Measurements from ENCODE around the gene SYNDIG1. TPM values are rescaled to one million over a fixed set of nuclear protein-coding genes. Genes with fewer than 3 reads are reported as not detected.
A peak's percentile ranks its signal among the peaks of the same experiment; 100 is the strongest.

The SYNDIG1 gene
- 1.4 and 1.5 TPM in 2 replicates for polyA plus RNA-seq (2013)

DNA sequence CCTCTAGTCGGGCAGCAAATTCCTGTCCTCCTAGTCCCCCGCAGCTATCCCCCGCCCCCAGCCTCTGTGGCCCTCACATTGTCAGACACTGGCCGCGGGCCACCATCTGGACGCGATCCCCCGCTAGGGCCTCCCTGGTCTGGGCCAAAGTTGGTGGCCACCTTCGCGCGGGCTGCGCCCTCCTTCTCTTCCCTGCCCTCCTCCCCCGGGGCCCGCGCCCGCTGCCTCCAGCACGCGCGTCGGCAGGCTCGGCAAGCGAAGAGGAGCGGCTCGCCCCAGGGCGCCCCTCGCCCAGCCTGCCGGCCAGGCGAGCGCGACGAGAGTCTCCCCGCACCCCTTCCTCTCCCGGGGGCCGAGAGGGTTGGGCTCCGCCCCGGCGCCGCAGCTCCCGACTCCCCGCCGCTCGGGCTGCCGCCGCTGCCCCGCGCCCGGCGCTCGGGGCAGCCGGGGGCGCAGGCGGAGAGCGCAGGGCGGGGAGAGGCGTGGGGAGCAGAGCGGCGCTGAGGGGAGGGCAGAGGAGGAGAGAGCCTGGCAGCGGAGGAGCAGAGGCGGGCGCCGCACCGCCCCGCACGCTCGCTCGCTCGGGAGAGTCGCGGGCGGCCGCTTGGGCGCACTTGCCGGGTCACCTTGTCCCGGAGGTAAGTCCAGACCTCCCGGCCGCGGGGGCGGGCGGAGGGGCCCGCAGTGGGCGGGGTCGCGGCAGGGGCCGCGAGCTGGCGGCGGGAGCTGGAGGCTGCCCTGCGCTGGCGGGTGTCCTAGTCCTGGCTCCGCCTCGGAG is at the start of gene SYNDIG1:
Gene SYNDIG1, plus strand, starts transcription at position 514 of the 778 bp plus-strand sequence. CDS start 73,469 bp downstream, outside the sequence.
- Histone ChIP-seq H2AK5ac (ENCODE audit: low read length) (no peak within 1 kb of the TSS), H2AFZ (ENCODE audit: insufficient read depth, low read length, poor library complexity) (peak within 1 kb of the TSS; percentile 28), H2BK120ac (ENCODE audit: insufficient read depth, low read length, poor library complexity) (peak within 1 kb of the TSS; percentile 15), H3K4ac (ENCODE audit: low read depth, low read length) (no peak within 1 kb of the TSS), H3K9ac (ENCODE audit: low read length) (peak within 1 kb of the TSS; percentile 3), H3K79me2 (ENCODE audit: control insufficient read depth, insufficient read depth, low read length, poor library complexity) (peaks cover 6% of the 10 kb centered on the region), H2BK12ac (ENCODE audit: low read length) (peak within 1 kb of the TSS; percentile 62), H3K14ac (ENCODE audit: low read length) (peak within 1 kb of the TSS; percentile 73), H3K9me3 (ENCODE audit: insufficient read depth, low read depth, low read length) (no peaks in the 10 kb centered on the region), H3K4me2 (ENCODE audit: low read length) (peak within 1 kb of the TSS; percentile 90), H3K27me3 (ENCODE audit: insufficient read depth, low read length) (peaks cover 2% of the 10 kb centered on the region), H3K36me3 (ENCODE audit: control insufficient read depth in 1 of 2, insufficient read depth in 2 of 2, low read length in 2 of 2) (no peaks in the 10 kb centered on the region), H3K27ac (ENCODE audit: low read depth, low read length) (no peak within 1 kb of the TSS), H3K18ac (ENCODE audit: low read length) (peak within 1 kb of the TSS; percentile 41), H2BK5ac (ENCODE audit: low read depth, low read length, poor library complexity) (no peak within 1 kb of the TSS), H4K91ac (ENCODE audit: low read depth, low read length) (peak within 1 kb of the TSS; percentile 56), H4K8ac (ENCODE audit: low read depth, low read length) (peak within 1 kb of the TSS; percentile 43), H3K79me1 (ENCODE audit: low read length) (peaks cover 8% of the 10 kb centered on the region), H3K4me3 (ENCODE audit: low read depth, low read length) (peak within 1 kb of the TSS; percentile 70), H3K4me1 (ENCODE audit: control insufficient read depth in 1 of 2, insufficient read depth in 2 of 2, low read length in 2 of 2) (peaks cover 10 to 14% of the 10 kb centered on the region in 2 experiments), H3K23ac (ENCODE audit: low read length) (no peak within 1 kb of the TSS), H4K12ac (ENCODE audit: low read depth, low read length) (no peak within 1 kb of the TSS)
- no peak for DNase-seq
- WGBS (ENCODE audit: extremely low coverage, insufficient coverage, insufficient read length) = no CpG with 5 or more reads among the region's 91 CpGs

DNA sequence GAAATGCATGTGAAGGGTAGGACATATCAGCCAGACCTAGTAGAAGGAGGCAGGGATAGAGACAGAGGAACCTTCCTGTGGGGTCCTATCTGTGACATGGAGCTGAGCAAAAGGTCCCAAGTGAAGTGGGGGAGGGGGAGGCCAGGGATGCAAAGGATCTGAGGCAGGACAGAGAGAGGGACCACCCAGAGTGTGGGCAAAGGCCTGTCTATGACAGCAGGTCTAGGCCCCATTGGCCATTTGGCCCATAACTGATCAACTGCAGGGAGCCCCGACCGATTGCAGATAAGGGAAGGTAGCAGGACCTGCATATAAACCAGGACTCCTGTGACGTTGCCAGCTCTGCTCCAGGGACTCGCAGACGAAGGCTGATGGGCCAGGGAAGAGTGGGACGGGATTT is 49.6 kb upstream of the SYNDIG1 start:
- H3K9me3 ChIP-seq (ENCODE audit: insufficient read depth, low read depth, low read length) = peaks cover 3% of the 10 kb centered on the region
- no peak overlapping the region for H4K8ac ChIP-seq (ENCODE audit: low read depth, low read length)
- no peak overlapping the region for H4K91ac ChIP-seq (ENCODE audit: low read depth, low read length)
- H3K27ac ChIP-seq (ENCODE audit: low read depth, low read length) = no peak overlapping the region
- H3K79me1 ChIP-seq (ENCODE audit: low read length) = no peaks in the 10 kb centered on the region
- H2AK5ac ChIP-seq (ENCODE audit: low read length) = no peak overlapping the region
- no peak overlapping the region for H3K9ac ChIP-seq (ENCODE audit: low read length)
- peaks cover 0 to 2% of the 10 kb centered on the region in 2 experiments for H3K4me1 ChIP-seq (ENCODE audit: control insufficient read depth in 1 of 2, insufficient read depth in 2 of 2, low read length in 2 of 2)
- H3K4ac ChIP-seq (ENCODE audit: low read depth, low read length) = no peak overlapping the region
- no peak overlapping the region for H4K12ac ChIP-seq (ENCODE audit: low read depth, low read length)
- H3K14ac ChIP-seq (ENCODE audit: low read length) = no peak overlapping the region
- H3K27me3 ChIP-seq (ENCODE audit: insufficient read depth, low read length) = no peaks in the 10 kb centered on the region
- no peak overlapping the region for H2BK5ac ChIP-seq (ENCODE audit: low read depth, low read length, poor library complexity)
- H3K4me2 ChIP-seq (ENCODE audit: low read length) = no peak overlapping the region
- no peak overlapping the region for H2BK120ac ChIP-seq (ENCODE audit: insufficient read depth, low read length, poor library complexity)
- DNase-seq = no peak
- no peak overlapping the region for H3K18ac ChIP-seq (ENCODE audit: low read length)
- H2BK12ac ChIP-seq (ENCODE audit: low read length) = no peak overlapping the region
- H2AFZ ChIP-seq (ENCODE audit: insufficient read depth, low read length, poor library complexity) = no peak overlapping the region
- no peaks in the 10 kb centered on the region for H3K79me2 ChIP-seq (ENCODE audit: control insufficient read depth, insufficient read depth, low read length, poor library complexity)
- no CpG with 5 or more reads among the region's 6 CpGs for WGBS (ENCODE audit: extremely low coverage, insufficient coverage, insufficient read length)
- H3K23ac ChIP-seq (ENCODE audit: low read length) = no peak overlapping the region
- no peak overlapping the region for H3K4me3 ChIP-seq (ENCODE audit: low read depth, low read length)
- no peaks in the 10 kb centered on the region for H3K36me3 ChIP-seq (ENCODE audit: control insufficient read depth in 1 of 2, insufficient read depth in 2 of 2, low read length in 2 of 2)

DNA sequence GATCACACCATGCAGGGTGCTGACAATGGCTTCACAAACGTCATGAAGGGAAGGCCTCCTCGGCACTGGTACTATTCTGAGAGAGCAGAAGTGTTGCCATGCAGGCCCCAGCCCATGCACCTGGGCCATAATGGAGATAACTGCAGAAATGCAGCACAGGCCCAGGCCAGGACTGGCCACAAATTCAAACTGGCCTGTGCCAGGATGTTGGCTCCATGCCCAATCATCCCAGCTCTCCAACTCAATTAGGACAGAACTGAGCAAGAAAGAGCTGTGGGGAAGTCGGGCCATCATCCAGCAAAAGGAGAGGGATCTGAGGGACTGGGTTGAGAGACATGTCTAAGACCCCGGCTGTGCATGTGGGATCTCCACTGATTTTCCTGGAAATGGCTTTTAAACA is 48.9 kb upstream of the SYNDIG1 start:
- Histone ChIP-seq H4K8ac (ENCODE audit: low read depth, low read length) (no peak overlapping the region), H3K36me3 (ENCODE audit: control insufficient read depth in 1 of 2, insufficient read depth in 2 of 2, low read length in 2 of 2) (no peaks in the 10 kb centered on the region), H3K9ac (ENCODE audit: low read length) (no peak overlapping the region), H3K4me2 (ENCODE audit: low read length) (no peak overlapping the region), H3K4ac (ENCODE audit: low read depth, low read length) (no peak overlapping the region), H2BK5ac (ENCODE audit: low read depth, low read length, poor library complexity) (no peak overlapping the region), H3K27me3 (ENCODE audit: insufficient read depth, low read length) (no peaks in the 10 kb centered on the region), H3K9me3 (ENCODE audit: insufficient read depth, low read depth, low read length) (peaks cover 2% of the 10 kb centered on the region), H4K12ac (ENCODE audit: low read depth, low read length) (no peak overlapping the region), H2AFZ (ENCODE audit: insufficient read depth, low read length, poor library complexity) (no peak overlapping the region), H3K14ac (ENCODE audit: low read length) (no peak overlapping the region), H2BK12ac (ENCODE audit: low read length) (no peak overlapping the region), H2AK5ac (ENCODE audit: low read length) (no peak overlapping the region), H3K79me2 (ENCODE audit: control insufficient read depth, insufficient read depth, low read length, poor library complexity) (no peaks in the 10 kb centered on the region), H3K4me3 (ENCODE audit: low read depth, low read length) (no peak overlapping the region), H4K91ac (ENCODE audit: low read depth, low read length) (no peak overlapping the region), H3K18ac (ENCODE audit: low read length) (no peak overlapping the region), H3K23ac (ENCODE audit: low read length) (no peak overlapping the region), H3K4me1 (ENCODE audit: control insufficient read depth in 1 of 2, insufficient read depth in 2 of 2, low read length in 2 of 2) (peaks cover 0 to 2% of the 10 kb centered on the region in 2 experiments), H3K79me1 (ENCODE audit: low read length) (no peaks in the 10 kb centered on the region), H2BK120ac (ENCODE audit: insufficient read depth, low read length, poor library complexity) (no peak overlapping the region), H3K27ac (ENCODE audit: low read depth, low read length) (no peak overlapping the region)
- no CpG with 5 or more reads among the region's 4 CpGs for WGBS (ENCODE audit: extremely low coverage, insufficient coverage, insufficient read length)
- DNase-seq = no peak

DNA sequence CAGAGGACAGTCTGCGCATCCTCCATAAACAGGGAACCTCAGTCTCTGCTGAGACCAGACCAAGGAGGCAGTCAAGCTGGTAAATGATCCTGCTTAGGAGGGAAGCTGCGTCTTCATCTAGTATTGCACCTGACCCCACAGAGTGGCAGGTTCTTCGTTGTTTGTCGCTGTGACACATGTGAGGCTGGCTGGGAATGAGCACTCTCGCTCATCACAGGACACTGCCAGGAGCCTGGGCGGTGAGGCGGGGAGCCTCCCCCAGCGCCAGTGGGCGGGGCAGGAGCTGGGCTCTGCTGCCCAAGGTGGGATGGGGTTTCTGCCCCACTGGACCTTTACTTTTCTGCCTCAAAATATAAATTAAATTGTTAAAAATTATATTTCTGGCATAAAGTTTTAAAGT is 48.4 kb upstream of the SYNDIG1 start:
- H3K4me2 ChIP-seq (ENCODE audit: low read length) = no peak overlapping the region
- H3K14ac ChIP-seq (ENCODE audit: low read length) = no peak overlapping the region
- H2AFZ ChIP-seq (ENCODE audit: insufficient read depth, low read length, poor library complexity) = no peak overlapping the region
- H3K79me2 ChIP-seq (ENCODE audit: control insufficient read depth, insufficient read depth, low read length, poor library complexity) = no peaks in the 10 kb centered on the region
- H4K12ac ChIP-seq (ENCODE audit: low read depth, low read length) = no peak overlapping the region
- no peaks in the 10 kb centered on the region for H3K79me1 ChIP-seq (ENCODE audit: low read length)
- no peak for DNase-seq
- H3K9ac ChIP-seq (ENCODE audit: low read length) = no peak overlapping the region
- no peaks in the 10 kb centered on the region for H3K36me3 ChIP-seq (ENCODE audit: control insufficient read depth in 1 of 2, insufficient read depth in 2 of 2, low read length in 2 of 2)
- H2BK5ac ChIP-seq (ENCODE audit: low read depth, low read length, poor library complexity) = no peak overlapping the region
- no peak overlapping the region for H2AK5ac ChIP-seq (ENCODE audit: low read length)
- H3K4ac ChIP-seq (ENCODE audit: low read depth, low read length) = no peak overlapping the region
- H3K27ac ChIP-seq (ENCODE audit: low read depth, low read length) = no peak overlapping the region
- H3K4me3 ChIP-seq (ENCODE audit: low read depth, low read length) = no peak overlapping the region
- peaks cover 0 to 2% of the 10 kb centered on the region in 2 experiments for H3K4me1 ChIP-seq (ENCODE audit: control insufficient read depth in 1 of 2, insufficient read depth in 2 of 2, low read length in 2 of 2)
- no peaks in the 10 kb centered on the region for H3K27me3 ChIP-seq (ENCODE audit: insufficient read depth, low read length)
- WGBS (ENCODE audit: extremely low coverage, insufficient coverage, insufficient read length) = no CpG with 5 or more reads among the region's 9 CpGs
- H2BK12ac ChIP-seq (ENCODE audit: low read length) = no peak overlapping the region
- no peak overlapping the region for H2BK120ac ChIP-seq (ENCODE audit: insufficient read depth, low read length, poor library complexity)
- no peak overlapping the region for H3K18ac ChIP-seq (ENCODE audit: low read length)
- no peak overlapping the region for H4K91ac ChIP-seq (ENCODE audit: low read depth, low read length)
- no peak overlapping the region for H3K23ac ChIP-seq (ENCODE audit: low read length)
- no peak overlapping the region for H4K8ac ChIP-seq (ENCODE audit: low read depth, low read length)
- peaks cover 2% of the 10 kb centered on the region for H3K9me3 ChIP-seq (ENCODE audit: insufficient read depth, low read depth, low read length)
